Left ventricle myocardium superior (tissue), 1 donor: Measurements from ENCODE around the gene FAM53A. TPM values are rescaled to one million over a fixed set of nuclear protein-coding genes. Genes with fewer than 3 reads are reported as not detected.

Experiments
- total RNA-seq: library from RNA; stranded (reverse); fragmentation: NEBNext Ultra II Directional; extraction: Animal tissue kit (Norgen Biotek cat#: 25700); gene quantifications from one replicate; pipeline ENCODE4 v1.2.1, GENCODE V29; 2021
- donor health status: DM: no; HTN: yes; CAD: no; lungs with severe emphysema.

The FAM53A gene
- total RNA-seq, 1 donor from 2014 or later = 1.3 TPM

Other genes with a start within 250 kb of the FAM53A start
- gene SLBP, start 28.0 kb upstream of the FAM53A start, total RNA-seq = 14.3 TPM
- gene TMEM129, start 37.0 kb upstream of the FAM53A start, total RNA-seq = 31.2 TPM
- gene TACC3, start 37.2 kb upstream of the FAM53A start, total RNA-seq = 6.4 TPM
- gene FGFR3, start 109.0 kb upstream of the FAM53A start, total RNA-seq = 1.7 TPM
- gene LETM1, start 171.8 kb upstream of the FAM53A start, total RNA-seq = 46.2 TPM
- gene NSD2, start 187.1 kb upstream of the FAM53A start, total RNA-seq = 45.3 TPM